ENCODE results near the gene RDH5.

DNA sequence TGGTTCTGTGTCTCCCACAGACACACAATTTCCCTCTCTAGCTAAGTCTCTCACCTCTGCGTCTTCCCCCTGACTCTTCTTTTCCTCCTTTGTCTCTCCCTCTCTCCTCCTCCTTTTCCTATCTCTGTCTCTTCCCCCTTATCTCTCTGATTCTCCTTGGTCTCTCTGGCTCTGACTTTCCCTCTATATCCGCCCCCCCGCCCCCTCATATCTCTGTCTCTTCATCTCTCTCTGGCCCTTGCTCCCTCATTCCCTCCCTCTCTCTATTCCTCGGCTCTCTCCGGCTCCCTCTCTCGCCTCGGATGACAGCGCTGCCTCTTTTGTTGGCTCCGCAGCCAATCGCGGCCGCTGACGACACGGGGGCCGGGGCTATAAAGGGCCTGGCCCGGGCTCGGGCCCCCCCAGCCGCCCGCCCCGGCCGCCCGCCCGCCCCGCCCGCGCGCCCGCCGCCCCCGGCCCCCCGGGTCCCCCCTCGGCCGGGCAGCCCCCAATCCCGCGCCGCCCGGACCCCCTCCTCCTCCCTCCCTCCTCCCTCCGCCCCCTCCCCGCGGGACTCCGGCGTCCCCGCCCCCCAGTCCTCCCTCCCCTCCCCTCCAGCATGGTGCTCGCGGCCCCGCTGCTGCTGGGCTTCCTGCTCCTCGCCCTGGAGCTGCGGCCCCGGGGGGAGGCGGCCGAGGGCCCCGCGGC, 22.7 kb downstream of the RDH5 start, which contains the start of gene GDF11:
- TF ChIP-seq, protein P1, sequence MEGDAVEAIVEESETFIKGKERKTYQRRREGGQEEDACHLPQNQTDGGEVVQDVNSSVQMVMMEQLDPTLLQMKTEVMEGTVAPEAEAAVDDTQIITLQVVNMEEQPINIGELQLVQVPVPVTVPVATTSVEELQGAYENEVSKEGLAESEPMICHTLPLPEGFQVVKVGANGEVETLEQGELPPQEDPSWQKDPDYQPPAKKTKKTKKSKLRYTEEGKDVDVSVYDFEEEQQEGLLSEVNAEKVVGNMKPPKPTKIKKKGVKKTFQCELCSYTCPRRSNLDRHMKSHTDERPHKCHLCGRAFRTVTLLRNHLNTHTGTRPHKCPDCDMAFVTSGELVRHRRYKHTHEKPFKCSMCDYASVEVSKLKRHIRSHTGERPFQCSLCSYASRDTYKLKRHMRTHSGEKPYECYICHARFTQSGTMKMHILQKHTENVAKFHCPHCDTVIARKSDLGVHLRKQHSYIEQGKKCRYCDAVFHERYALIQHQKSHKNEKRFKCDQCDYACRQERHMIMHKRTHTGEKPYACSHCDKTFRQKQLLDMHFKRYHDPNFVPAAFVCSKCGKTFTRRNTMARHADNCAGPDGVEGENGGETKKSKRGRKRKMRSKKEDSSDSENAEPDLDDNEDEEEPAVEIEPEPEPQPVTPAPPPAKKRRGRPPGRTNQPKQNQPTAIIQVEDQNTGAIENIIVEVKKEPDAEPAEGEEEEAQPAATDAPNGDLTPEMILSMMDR (IDR thresholded peaks at IDR 0.05; ENCODE audit: low read depth, low read length, poor library complexity, severe bottlenecking) = no peak
- no peak for TF ChIP-seq EZH2phosphoT487 (IDR thresholded peaks at IDR 0.05; ENCODE audit: borderline replicate concordance, low read length)

Data from DOHH2 (cell line).